GM21447 (cell line): ENCODE results near the gene PKP1.

Experiments
- ATAC-seq: cut with Tn5 transposase; IDR thresholded peaks from one replicate; pipeline ENCODE4 v1.9.1; 2021; ENCODE audit not compliant: unreplicated experiment

Gene PKP1

DNA sequence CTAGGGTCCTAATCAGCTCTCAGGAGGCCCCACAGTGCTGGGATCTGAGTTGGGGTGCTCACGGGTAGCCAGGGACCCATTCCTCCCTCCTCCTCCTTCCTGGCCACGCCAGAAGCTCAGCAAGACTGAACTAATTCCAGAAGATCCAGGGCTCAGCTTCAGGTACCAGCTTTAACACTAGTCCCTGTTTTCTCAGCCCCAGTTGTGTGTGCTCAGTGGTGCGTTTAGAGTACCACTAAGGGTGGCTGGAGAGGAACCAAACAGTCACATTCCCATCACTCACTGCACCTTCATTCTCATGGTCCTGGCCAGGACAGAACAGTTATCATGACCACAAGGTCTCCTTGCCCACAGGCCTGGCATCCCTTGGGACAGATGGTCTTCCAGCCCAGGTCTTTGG, 20.8 kb downstream of the PKP1 start:
- ATAC-seq: no peak

DNA sequence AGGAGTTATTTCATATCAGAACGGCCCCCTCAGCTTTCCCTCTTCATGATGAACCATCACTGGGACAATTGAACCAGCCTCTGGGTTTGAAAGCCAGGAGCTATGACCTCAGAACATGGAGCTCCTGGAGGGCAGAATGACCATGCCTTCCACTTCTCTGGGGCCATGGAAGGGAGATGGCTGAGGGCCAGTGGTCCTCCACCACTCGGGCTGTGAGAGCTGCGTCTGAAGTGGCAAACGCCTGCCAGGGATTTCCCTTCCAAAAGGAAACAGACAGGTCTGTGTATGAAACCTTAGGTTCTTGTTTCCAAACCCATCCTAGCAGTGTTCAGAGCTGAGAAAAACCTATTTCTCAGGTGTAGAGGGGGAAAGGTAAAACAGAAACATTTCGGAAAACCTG, 22.5 kb downstream of the PKP1 start:
- no peak for ATAC-seq

DNA sequence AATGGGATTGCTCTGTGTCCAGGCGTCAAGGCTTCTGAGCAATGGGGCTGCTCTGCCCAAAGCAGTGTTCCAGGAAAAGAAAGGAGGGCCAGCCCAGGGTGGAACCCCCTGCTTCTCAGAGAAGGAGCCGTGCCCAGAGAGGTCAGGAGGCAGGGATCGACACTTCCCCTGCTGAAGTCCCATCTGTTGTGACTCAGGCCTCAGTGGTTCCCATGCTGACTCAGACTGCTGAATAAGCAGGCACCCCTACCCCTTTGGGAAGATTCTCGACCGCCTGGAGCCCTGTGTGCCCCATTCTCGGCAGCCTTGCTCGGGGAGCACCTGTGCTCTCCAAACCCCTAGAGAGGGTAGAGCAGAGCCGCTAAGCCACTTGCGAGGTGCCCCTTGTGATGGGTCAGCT, 23.9 kb downstream of the PKP1 start:
- no peak for ATAC-seq

DNA sequence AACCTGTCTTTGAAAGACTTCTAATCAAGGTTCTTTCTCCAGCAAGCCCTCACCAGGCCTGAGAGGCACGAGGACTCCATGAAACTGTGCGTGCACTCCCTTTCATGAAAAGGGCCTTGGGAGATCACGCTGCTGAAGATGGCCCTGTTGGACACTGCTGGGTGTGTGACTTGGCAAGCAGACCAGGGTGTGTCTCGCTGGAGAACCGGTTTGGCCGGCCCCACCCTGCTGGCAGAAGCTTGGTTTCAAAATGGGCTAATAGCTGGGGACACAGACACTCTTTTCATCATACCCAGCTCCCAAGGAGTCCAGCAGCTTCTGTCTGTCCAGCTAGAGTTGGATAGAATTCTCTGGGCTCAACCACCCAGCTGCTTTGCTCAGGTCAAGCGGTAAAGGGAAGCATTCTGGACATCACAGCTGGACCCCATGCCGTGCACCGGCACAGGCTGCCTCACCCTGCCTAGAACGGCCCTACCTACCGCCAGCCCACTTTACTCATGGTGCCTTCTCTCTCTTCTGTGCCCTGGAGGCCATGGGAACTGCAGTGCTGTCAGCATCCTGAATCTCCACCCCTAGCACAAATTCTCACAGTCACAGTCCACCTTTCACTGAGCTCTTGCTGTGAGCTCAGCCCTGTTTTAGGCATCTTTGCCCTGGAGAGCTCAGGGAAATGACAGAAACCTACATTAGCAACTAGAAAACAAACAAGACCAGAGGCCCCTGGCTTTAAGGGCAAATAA, 24.6 kb downstream of the PKP1 start:
- ATAC-seq: no peak

DNA sequence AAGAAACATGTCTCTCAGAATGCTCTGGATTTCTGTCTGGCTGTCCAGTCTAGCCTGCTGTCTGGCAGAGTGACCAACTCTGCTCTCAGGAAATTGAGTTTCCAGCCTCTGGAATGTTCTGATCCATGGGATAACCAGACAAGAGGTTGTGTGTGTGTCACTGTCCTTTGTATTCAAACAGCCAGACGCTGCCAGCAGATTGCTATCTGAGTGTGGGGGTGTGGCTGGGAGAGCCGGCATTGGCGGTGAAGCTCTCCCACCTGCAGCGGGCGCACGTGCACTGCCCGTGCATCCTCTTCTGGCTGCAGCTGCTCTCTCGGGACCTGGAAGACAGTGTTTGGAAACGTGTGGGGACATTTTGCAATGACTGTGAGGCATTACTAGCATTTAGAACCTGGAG, 26.1 kb downstream of the PKP1 start:
- ATAC-seq: no peak

DNA sequence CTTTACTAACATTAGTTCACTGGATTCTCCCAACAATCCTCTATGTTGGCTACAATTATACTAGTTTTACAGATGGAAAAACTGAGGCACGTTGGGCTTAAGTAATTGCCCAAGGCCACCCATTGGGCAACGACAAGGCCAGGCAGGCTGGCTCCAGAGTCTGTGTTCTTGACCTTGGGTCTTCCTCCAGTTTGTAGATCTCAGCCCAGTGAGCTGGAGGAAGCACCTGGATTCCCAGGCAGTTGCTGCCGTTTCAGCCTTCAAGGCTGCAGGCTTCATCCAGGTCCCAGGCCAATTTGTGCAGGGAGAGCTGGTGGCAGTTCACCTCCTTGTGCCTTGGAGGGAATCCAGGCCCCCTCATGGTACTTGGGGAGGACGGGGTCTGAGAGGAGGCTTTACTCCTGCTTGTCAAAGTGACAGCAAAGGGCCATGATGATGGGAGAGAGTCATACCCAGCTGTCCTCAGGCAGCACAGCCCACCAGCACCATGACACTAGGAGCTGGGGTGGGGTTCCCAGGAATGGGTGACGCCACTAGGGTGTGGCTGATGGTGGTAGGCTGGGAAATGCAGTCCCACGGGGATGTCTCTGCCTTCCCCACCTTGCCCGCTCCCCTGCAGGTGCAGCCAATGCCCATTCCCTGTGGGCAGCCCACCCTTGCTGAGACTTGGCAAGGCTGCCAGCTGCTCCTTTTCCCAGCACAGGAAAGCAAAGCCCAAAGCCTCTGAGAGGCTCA, 27.1 kb downstream of the PKP1 start:
- ATAC-seq: no peak

DNA sequence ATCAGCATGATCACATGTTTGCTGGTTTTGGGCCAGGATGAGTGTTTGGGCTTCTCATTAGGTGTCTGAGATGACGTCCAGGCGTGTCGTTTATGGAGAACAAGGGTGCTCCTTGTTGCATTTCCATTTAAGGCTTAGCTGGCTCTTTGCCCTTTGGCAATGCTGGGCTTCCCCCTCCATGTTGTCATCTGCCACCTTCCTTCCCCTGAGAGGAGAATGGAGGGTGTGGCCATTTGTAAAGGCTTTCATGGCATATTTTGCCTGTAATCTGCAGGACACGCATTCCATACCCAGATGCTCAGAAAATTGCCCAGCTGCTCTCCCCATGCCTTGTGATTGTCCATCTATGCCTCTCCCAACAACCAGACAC, 27.7 kb downstream of the PKP1 start:
- ATAC-seq: no peak

DNA sequence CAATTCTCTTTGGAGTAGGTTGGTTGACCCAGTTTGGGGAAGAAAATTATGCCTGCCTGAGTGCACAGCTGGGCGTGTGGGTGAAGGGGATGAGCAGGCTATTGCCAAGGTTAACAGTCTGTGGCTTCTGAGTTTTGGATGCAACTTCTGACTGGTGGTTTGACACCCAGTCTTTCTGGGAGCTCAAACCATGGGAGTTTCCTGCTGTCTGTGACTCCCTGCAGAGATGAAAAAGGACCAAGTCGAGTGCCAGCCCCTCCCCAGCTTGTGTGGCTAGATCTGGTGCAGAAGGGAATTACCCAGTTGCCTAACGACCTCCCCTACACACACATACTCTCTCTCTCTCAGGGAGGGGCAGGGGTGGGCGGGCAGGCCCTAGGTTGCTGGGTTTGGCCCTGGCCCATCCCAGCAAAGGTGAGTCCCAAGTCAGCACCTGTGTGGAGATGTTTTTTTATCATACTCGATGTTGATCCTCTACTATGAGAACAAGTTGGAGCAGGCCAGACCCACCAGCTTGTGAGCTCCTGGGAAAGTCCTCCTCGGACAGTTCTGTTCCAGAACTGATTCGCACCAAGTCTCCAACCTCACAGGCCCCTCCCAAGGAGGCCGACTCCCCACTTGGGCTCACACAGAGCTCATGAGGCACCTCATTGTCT, 28.2 kb downstream of the PKP1 start:
- no peak for ATAC-seq

DNA sequence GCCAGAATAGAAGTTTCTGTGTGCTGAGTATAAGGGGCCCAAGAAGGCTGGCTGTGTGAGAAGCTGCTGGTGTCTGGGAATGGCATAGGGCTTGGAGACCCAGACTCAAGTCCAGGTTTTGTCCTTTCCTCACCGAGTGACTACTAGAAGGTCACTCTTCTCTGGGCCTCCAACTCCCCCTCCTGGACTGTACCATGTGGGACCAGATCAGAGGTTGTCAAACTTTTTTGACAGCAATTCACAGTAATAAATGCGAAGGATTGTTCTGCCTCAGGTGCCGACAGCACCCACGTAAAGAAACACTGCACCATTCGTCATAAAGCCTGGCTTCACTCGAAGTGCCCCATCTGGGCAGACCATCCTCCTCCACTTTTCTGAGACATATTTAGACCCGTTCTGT, 29.0 kb downstream of the PKP1 start:
- no peak for ATAC-seq

DNA sequence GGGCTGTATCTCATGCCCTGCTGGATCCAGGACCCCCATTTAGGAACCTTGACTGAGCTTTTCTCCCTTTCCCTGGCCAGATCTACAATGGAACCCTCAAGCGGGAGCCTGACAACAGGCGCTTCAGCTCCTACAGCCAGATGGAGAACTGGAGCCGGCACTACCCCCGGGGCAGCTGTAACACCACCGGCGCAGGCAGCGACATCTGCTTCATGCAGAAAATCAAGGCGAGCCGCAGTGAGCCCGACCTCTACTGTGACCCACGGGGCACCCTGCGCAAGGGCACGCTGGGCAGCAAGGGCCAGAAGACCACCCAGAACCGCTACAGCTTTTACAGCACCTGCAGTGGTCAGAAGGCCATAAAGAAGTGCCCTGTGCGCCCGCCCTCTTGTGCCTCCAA, 29.8 kb downstream of the PKP1 start:
- no peak for ATAC-seq

DNA sequence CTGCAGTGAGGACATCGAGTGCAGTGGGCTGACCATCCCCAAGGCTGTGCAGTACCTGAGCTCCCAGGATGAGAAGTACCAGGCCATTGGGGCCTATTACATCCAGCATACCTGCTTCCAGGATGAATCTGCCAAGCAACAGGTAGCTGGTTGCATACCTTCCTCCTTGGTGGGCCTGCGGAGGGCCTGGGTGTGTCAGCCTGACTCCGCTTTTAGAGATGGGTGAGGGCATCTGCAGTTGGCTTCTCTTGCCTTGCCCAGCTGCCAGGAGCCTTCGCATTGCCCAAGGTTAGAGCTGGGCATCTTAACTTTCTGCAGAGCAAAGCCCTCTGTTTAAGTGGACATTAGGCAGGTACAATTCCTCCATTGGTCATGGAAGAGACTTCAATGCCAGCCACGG, 33.2 kb downstream of the PKP1 start:
- no peak for ATAC-seq

DNA sequence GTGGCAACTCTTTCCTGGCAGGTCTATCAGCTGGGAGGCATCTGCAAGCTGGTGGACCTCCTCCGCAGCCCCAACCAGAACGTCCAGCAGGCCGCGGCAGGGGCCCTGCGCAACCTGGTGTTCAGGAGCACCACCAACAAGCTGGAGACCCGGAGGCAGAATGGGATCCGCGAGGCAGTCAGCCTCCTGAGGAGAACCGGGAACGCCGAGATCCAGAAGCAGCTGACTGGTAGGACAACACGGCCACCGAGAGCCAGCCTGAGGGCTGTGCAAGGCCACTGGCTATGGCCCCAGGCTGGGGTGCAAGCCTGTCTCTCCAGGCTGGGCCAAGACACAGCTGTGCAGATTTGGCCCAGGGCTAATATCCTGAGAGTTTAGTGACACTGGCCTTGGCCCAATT, 34.2 kb downstream of the PKP1 start:
- no peak for ATAC-seq

DNA sequence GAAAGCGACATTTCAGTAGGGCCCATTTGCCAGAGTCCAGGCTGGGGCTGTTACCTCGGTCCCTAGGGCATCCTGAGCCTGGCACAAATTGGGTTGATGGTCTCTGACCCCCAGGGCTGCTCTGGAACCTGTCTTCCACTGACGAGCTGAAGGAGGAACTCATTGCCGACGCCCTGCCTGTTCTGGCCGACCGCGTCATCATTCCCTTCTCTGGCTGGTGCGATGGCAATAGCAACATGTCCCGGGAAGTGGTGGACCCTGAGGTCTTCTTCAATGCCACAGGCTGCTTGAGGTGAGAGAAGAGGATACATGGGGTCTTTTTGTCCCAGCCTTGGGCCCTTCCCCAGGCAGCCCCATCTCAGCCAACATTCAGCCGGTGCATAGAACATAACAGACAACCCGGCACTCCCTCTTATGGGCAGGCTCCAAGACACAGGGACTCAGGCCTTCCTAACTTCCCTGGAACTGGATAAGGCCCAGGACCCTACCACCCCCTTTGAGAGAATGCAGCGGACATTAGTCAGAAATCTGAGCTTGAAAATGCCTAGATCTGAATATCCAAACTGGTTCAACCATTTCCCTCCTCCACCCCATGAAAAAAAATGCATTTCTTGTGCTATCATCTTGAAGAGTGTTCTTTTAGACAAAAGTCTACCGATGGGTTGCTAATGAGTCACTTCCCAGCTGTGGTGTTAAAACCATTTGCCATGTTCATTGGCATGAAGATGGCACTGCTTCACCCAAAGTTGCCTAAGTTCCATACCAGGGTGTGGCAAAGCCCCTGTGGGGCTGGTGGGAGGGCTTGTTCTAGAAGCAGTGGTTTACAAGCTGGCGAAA, 35.4 kb downstream of the PKP1 start:
- no peak for ATAC-seq

DNA sequence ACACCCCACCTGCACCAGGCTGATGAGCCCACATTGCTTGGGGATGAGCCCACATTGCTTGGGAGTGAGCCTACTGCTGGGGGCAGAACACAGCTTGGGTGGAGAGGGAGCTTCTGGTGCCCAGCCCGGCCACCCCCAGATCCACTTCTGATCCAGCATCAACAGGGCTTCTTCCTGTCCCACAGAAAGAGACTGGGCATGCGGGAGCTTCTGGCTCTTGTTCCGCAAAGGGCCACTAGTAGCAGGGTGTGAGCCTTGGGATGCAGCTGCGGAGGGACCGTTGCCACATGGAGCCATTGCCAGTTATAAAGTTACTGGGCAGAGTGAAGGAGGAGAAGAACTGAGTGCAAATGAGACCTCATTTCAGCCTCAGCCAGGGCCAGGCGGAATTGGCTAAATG, 36.3 kb downstream of the PKP1 start:
- ATAC-seq: no peak

DNA sequence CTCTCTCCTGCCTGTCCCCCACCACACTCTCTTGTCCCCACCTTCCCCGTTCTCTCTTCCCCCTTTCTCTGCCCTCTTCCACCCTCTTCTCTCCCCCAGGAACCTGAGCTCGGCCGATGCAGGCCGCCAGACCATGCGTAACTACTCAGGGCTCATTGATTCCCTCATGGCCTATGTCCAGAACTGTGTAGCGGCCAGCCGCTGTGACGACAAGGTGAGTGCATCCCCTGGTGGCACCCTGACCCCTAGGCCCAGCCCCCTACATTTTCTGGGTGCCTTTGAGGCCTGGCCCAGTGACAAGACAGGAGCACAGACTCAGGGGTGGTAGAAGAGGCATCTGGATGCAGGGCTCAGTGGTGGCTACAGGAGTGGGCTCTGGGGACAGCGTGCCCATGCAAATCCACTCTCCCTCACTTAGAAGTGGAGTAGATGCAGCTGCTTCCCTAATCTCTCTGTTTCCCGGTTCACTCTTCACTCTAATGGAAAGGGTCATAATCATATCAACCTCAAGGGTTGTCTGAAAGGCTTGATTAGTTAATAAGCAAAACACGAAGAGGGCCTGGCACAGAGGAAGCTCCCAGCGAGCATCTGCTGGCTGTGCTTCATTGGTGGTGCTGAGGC, 37.0 kb downstream of the PKP1 start:
- no peak for ATAC-seq

DNA sequence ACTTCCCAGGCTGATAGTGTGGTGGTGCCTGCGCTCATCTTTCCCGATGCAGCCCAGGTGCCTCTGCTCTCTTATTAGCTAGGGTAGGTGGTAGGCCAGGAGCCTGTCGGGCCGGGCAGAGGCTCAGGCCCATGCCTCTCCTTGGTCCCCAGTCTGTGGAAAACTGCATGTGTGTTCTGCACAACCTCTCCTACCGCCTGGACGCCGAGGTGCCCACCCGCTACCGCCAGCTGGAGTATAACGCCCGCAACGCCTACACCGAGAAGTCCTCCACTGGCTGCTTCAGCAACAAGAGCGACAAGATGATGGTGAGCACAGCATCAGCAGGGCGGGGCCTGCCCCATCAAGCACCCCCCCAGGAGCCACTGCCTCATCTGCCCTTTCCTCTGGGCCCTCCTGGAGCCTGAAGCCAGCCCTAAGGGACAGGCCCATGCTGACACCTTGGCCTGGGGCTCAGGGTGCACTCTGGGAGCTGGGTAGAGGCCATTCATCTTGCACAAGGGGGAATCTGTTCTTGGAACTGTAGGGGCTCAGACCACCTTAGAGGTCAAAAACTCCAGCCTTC, 38.6 kb downstream of the PKP1 start:
- no peak for ATAC-seq

DNA sequence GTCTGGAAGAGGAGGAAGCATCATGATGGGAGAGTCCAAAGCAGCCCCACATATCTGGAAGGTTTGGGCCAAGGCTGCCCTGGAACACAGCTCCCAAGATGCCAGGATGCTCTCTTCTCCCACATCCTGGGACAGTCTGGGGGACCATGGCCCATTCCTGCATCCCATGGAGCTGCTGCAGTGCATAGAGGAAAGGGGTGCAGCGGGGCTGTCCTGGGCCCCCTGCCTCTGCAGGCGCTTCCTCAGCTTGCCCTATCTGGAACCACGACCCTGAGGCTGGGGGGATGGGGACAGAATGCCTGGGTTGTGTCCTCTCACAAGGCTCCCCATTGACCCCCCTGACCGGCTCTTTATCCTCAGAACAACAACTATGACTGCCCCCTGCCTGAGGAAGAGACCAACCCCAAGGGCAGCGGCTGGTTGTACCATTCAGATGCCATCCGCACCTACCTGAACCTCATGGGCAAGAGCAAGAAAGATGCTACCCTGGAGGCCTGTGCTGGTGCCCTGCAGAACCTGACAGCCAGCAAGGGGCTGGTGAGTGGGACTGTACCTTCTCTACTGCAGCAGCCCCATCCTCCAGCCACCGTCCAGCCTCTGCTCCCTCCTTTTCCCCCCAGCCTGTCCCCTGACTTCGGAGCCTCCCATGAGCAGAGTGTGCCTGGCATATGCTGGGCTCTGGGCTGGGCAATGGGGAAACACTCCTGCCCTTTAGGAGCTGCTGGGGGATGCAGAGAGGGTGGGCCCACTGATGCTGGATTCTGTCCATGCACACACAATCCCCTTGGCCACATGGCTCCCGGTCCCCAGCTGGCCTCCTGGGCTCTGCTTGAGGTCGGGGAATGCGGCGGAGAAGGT, 39.6 kb downstream of the PKP1 start:
- ATAC-seq: no peak

DNA sequence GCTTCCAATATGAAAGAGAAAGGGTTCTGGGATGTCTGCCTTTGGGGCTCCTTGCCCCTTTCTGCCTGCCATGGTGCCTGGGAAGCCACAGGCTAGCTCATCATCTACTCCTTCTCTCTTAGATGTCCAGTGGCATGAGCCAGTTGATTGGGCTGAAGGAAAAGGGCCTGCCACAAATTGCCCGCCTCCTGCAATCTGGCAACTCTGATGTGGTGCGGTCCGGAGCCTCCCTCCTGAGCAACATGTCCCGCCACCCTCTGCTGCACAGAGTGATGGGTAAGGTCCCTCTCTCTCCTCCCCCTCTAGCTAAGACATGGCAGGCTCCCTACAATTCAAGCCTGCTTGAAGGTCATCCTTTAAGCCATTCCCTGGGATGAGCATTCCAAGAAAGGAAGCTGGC, 41.0 kb downstream of the PKP1 start:
- ATAC-seq: no peak

DNA sequence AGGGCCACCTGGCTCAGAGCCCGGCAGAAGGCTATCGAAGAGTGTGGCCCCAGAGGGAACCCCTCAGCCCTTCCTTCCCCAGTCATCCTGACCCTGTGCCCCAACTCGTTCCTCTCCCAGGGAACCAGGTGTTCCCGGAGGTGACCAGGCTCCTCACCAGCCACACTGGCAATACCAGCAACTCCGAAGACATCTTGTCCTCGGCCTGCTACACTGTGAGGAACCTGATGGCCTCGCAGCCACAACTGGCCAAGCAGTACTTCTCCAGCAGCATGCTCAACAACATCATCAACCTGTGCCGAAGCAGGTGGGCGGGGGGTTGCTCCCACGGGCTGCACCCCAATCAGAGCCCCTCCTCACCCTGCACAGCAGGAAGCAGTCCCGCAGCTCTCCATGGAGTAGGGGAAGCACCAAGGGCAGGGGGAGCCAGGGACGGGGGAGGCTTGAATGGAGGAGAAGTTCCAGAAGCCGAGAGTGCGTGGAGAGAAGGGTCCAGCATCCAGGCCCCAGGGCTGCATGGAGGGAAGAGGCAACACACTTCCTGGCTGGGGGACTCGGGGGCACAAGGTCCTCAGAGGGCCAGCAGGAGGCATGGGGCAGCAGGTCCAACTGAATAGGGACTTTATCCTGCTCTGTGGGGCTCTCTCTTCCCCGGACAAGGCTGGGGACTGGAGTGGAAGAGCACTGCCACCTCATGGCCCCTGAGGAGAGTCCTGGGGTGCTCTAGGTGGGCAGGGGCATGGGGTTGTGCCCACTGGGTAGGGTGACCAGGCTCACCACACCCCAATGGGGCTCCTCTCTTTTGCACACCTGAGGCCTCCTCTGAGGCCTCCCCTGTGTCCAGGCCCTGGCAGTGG, 41.7 kb downstream of the PKP1 start:
- ATAC-seq: no peak
